Subcutaneous abdominal adipose tissue (tissue), 5 donors: ENCODE results near the gene BMPR1A.
"Not testable (repeated sequence)": the region's sequence is repeated elsewhere in the genome, so short reads cannot be mapped to it uniquely, and the experiment has no call there.

Experiments used
- H3K27ac ChIP-seq: one replicate; pipeline ENCODE4 v1.7.0; 2013; ENCODE audit warnings: low read depth, mild to moderate bottlenecking, inconsistent platforms, low read length, moderate library complexity
- H3K27me3 ChIP-seq, 5 donors: one replicate each; pipeline ENCODE4 v1.7.0; 2013; ENCODE audit warnings: low read length in 5 of 5, inconsistent platforms in 1 of 5; ENCODE audit not compliant: control insufficient read depth in 5 of 5, insufficient read depth in 4 of 5
- H3K36me3 ChIP-seq, 5 donors: one replicate each; pipeline ENCODE4 v1.7.0; 2013; ENCODE audit warnings: low read length in 5 of 5; ENCODE audit not compliant: control insufficient read depth in 5 of 5, insufficient read depth in 5 of 5
- H3K4me1 ChIP-seq, 5 donors: one replicate each; pipeline ENCODE4 v1.7.0; 2013; ENCODE audit warnings: low read length in 5 of 5, mild to moderate bottlenecking in 3 of 5, moderate library complexity in 1 of 5; ENCODE audit not compliant: control insufficient read depth in 5 of 5, insufficient read depth in 5 of 5
- H3K4me3 ChIP-seq, 5 donors: one replicate each; pipeline ENCODE4 v1.7.0; 2013; ENCODE audit warnings: low read length in 5 of 5, low read depth in 1 of 5
- H3K9ac ChIP-seq, 5 donors: one replicate each; pipeline ENCODE4 v1.7.0; 2013; ENCODE audit warnings: low read length in 5 of 5, mild to moderate bottlenecking in 4 of 5, moderate library complexity in 3 of 5
- H3K9me3 ChIP-seq, 5 donors: one replicate each; pipeline ENCODE4 v1.7.0; 2013; ENCODE audit warnings: low read length in 5 of 5; ENCODE audit not compliant: control insufficient read depth in 5 of 5
- donor health status: healthy.
- donor health status: healthy.
- donor health status: healthy.
- donor health status: healthy.
- donor health status: healthy.

The BMPR1A gene

DNA sequence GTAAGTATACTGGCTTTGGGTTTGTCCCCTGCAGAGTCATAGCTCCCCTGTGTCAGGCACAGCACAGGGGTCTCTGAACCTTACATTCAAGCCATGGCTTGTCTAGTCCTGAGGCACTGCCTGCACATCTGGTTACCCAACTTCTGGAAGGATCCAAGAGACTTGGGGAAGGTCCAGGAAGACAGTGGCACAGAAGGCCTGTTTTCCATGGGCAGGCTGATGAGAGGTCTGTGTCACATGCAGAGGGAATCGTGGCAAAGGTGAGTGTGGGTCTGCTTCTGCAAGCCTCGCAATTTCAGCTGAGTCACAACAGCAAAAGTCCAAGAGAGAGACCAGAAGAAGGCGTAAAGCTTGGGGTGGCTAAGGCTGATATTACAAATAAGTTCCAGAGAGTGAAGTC is 28.4 kb upstream of the BMPR1A start:
- Histone ChIP-seq H3K27me3 (peaks cover 0 to 6% (median 0%) of the 10 kb centered on the region in 5 donors), H3K9ac (peak overlapping the region in 1 of 5 donors; percentile 48), H3K4me1 (peaks cover 2 to 52% (median 21%) of the 10 kb centered on the region in 5 donors), H3K9me3 (no peaks in the 10 kb centered on the region), H3K27ac (peak overlapping the region; percentile 80), H3K36me3 (no peaks in the 10 kb centered on the region), H3K4me3 (no peak overlapping the region)

DNA sequence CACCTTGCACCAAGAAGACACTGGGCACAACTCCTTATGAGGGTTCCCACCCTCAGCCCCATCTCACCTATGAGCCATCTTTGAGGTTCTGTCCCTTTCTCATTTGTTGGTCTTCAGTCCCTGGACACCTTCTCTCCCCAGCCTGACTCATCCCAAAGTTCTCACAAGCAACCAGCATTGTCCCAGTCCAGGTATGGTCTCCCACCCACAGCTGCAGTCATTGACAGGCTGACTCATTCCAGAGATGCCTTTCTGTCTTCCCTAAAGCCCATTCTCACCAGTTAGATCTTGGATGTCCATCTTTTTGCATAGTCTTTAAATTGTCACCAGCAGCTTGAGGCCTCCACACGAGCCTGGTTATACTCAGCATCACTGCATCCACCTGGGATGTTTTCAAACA is 26.7 kb upstream of the BMPR1A start:
- Histone ChIP-seq H3K36me3 (no peaks in the 10 kb centered on the region), H3K4me3 (no peak overlapping the region), H3K27ac (peak overlapping the region; percentile 80), H3K27me3 (peaks cover 0 to 3% (median 0%) of the 10 kb centered on the region in 5 donors), H3K4me1 (peaks cover 2 to 65% (median 21%) of the 10 kb centered on the region in 5 donors), H3K9me3 (no peaks in the 10 kb centered on the region), H3K9ac (no peak overlapping the region)

DNA sequence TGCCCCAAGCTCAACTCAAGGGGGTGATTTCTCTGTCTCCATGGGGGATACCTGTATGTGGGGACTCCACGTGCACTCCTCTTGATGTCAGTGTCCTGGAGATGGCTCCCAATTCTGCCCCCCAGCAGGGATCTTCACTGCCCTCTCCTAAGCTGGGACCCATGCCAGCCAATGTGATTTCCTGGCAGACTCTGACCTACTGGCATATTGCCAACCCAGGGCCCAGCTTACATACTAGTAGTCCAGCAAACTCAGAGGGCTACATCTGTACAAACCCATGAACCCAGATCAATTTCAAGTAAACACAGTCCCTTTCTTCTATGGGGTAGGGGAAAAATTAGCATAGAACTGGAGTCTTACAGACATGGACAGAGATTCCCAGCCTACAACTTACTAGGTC is 26.2 kb upstream of the BMPR1A start:
- H3K27me3 ChIP-seq = peaks cover 0 to 3% (median 0%) of the 10 kb centered on the region in 5 donors
- peak overlapping the region in 1 of 5 donors; percentile 5 for H3K4me3 ChIP-seq
- H3K27ac ChIP-seq = peak overlapping the region; percentile 58
- peak overlapping the region in 3 of 5 donors; percentile 19 to 46 (median 31) for H3K9ac ChIP-seq
- no peaks in the 10 kb centered on the region for H3K36me3 ChIP-seq
- no peaks in the 10 kb centered on the region for H3K9me3 ChIP-seq
- H3K4me1 ChIP-seq = peaks cover 2 to 65% (median 21%) of the 10 kb centered on the region in 5 donors

- Histone ChIP-seq H3K9ac (no peak overlapping the region), H3K27me3 (peaks cover 0 to under 1% (median 0%) of the 10 kb centered on the region in 5 donors), H3K9me3 (no peaks in the 10 kb centered on the region), H3K4me3 (no peak overlapping the region), H3K4me1 (peaks cover 2 to 59% (median 17%) of the 10 kb centered on the region in 5 donors), H3K36me3 (no peaks in the 10 kb centered on the region), H3K27ac (peak overlapping the region; percentile 58)
Observed at GRCh38 chr10:86732771-86733170, 23.6 kb upstream of the BMPR1A start.

- H3K9ac ChIP-seq = no peak overlapping the region
- H3K4me3 ChIP-seq = no peak overlapping the region
- peaks cover 0 to 2% (median 0%) of the 10 kb centered on the region in 5 donors for H3K27me3 ChIP-seq
- no peaks in the 10 kb centered on the region for H3K9me3 ChIP-seq
- peak overlapping the region; percentile 58 for H3K27ac ChIP-seq
- H3K36me3 ChIP-seq = no peaks in the 10 kb centered on the region
- peaks cover 0 to 55% (median 12%) of the 10 kb centered on the region in 5 donors for H3K4me1 ChIP-seq
Observed at GRCh38 chr10:86733260-86733671, 23.2 kb upstream of the BMPR1A start.

- H3K9me3 ChIP-seq = no peaks in the 10 kb centered on the region
- no peak overlapping the region for H3K27ac ChIP-seq
- H3K4me1 ChIP-seq = peaks cover 0 to 47% (median 10%) of the 10 kb centered on the region in 5 donors
- H3K9ac ChIP-seq = no peak overlapping the region
- H3K27me3 ChIP-seq = peaks cover 0 to 2% (median 0%) of the 10 kb centered on the region in 5 donors
- no peaks in the 10 kb centered on the region for H3K36me3 ChIP-seq
- no peak overlapping the region for H3K4me3 ChIP-seq
Observed at GRCh38 chr10:86734207-86734988, 22.0 kb upstream of the BMPR1A start.

DNA sequence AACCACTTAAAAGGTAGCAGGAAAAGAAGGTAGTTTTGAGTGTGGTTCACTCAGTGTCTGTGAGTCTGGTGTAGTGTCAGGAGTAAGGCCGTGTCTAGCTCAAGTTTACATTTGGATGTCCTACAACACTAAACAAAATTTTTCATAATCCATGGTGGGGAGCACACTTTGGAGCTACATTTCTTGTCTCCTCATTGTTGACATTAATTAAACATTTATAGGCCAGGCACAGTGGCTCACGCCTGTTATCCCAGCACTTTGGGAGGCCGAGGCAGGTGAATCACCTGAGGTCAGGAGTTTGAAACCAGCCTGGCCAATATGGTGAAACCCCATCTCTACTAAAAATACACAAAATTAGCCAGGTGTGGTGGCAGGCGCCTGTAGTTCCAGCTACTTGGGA is 21.1 kb upstream of the BMPR1A start:
- H3K9ac ChIP-seq, H3K27ac ChIP-seq: not testable (repeated sequence)
- peaks cover 0 to 38% (median 6%) of the 10 kb centered on the region in 5 donors for H3K4me1 ChIP-seq

GRCh38 chr10:86742230-86742629 is 14.2 kb upstream of the BMPR1A start:
- H3K27ac ChIP-seq = no peak overlapping the region
- H3K9ac ChIP-seq = no peak overlapping the region
- H3K9me3 ChIP-seq = no peaks in the 10 kb centered on the region
- H3K36me3 ChIP-seq = no peaks in the 10 kb centered on the region
- peaks cover 0 to 6% (median 2%) of the 10 kb centered on the region in 5 donors for H3K27me3 ChIP-seq
- H3K4me1 ChIP-seq = peaks cover 0 to 25% (median 17%) of the 10 kb centered on the region in 5 donors
- no peak overlapping the region for H3K4me3 ChIP-seq

More for the DNA sequence above, 21.1 kb upstream of the BMPR1A start:
- H3K9me3 ChIP-seq, H3K27me3 ChIP-seq, H3K4me3 ChIP-seq, H3K36me3 ChIP-seq: not testable (repeated sequence)

DNA sequence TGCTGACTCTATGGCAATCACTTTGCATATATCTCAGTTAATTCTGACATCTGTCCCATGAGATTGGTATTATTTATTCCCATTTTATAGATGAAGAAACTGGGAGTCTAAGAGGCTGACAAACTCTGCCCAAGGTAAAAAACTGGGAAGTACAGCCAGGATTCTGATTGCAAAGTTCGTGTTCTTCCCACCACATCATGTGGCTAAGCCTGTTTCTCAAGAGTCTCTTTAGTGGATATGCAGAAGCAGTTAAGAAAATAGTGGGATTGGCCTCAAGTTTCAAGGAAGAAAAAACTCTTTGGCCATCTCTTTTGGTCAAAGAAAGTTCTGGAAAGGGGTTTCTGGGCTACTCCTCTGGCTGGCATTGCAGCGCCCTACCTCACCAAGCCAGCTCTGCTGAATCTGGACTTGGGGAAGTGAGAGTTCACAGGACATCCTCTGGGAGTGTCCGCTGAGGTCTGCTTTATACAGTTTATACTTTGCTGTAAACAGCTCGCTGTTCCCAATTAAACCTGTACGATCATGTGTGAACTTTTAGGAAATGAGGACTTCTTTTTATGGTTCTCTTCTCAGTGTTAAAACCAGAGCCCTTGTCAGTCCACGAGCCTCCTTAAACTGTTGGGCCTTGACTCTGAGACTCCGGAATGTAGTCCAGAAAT is 12.2 kb upstream of the BMPR1A start:
- Histone ChIP-seq H3K4me3 (no peak overlapping the region), H3K9ac (peak overlapping the region in 2 of 5 donors; percentile 3 to 7)

More for the DNA sequence above, 12.2 kb upstream of the BMPR1A start:
- H3K27me3 ChIP-seq = peaks cover 0 to 6% (median 0%) of the 10 kb centered on the region in 5 donors
- peaks cover 0 to 28% (median 19%) of the 10 kb centered on the region in 5 donors for H3K4me1 ChIP-seq
- peak overlapping the region; percentile 39 for H3K27ac ChIP-seq
- H3K9me3 ChIP-seq = no peaks in the 10 kb centered on the region
- no peaks in the 10 kb centered on the region for H3K36me3 ChIP-seq
